GM12878 (cell line): ENCODE data around the gene IFNL2. TPM values are rescaled to one million over a fixed set of nuclear protein-coding genes. Genes with fewer than 3 reads are reported as not detected.

Experiments used
- ATAC-seq: fragments of 200-7000 bp; cut with Tn5 transposase; 3 replicates; pipeline ENCODE4 v1.9.1; 2020; ENCODE audit warnings: mild to moderate bottlenecking, moderate library complexity
- BruUV-seq: library from RNA; stranded (reverse); fragments of 400-500 nt; replicated peaks from 2 replicates; lab custom pipeline; 2021; lab: Mats Ljungman, UMichigan
- CTCF ChIA-PET: fragments of 300-600 bp; sonication (Branson Sonifier 250); formaldehyde crosslinking; extraction: SDS; loops from one replicate; lab custom pipeline; 2021; ENCODE audit warnings: inconsistent platforms; lab: Yijun Ruan, JAX
- POLR2A ChIA-PET: fragments of 350-600 bp; formaldehyde crosslinking; extraction: SDS; loops from one replicate; lab custom pipeline; 2021; ENCODE audit warnings: inconsistent platforms; lab: Charles Lee
- RAD21 ChIA-PET: fragments of 300-600 bp; sonication (Branson Sonifier 250); formaldehyde crosslinking; loops from one replicate; lab custom pipeline; 2023; ENCODE audit warnings: antibody characterized with exemption; ENCODE audit not compliant: unreplicated experiment; lab: Charles Lee
- SMC1A ChIA-PET: fragments of 300-600 bp; sonication (Branson Sonifier 250); formaldehyde crosslinking; loops from one replicate; lab custom pipeline; 2023; ENCODE audit not compliant: unreplicated experiment, uncharacterized antibody; lab: Charles Lee
- DNase-seq: peaks from one replicate; pipeline ENCODE4 v3.0.0-alpha.2; 2011; ENCODE audit warnings: low read depth, low spot score
- FAIRE-seq: peaks from 3 replicates; lab custom pipeline; 2011; peaks lifted over from hg19 to GRCh38; lab: Jason Lieb, UNC
- H2AFZ ChIP-seq: 2 replicates; pipeline ENCODE4 v1.6.0; 2011; ENCODE audit warnings: low read depth, low read length, control low read depth; ENCODE audit not compliant: control insufficient read depth
- H3K27ac ChIP-seq: 2 replicates; pipeline ENCODE4 v1.5.1; 2011; ENCODE audit warnings: control low read depth; ENCODE audit not compliant: control insufficient read depth, insufficient read depth
- H3K27me3 ChIP-seq, 2 experiments: replicated peaks in 1 of 2; 2 replicates each; pipeline versions ENCODE4 v1.6.0 to v1.6.1; 2011; ENCODE audit warnings: low read length in 1 of 2; ENCODE audit not compliant: control insufficient read depth in 2 of 2, insufficient read depth in 2 of 2
- H3K36me3 ChIP-seq, 2 experiments: 2 replicates each; pipeline ENCODE4 v1.5.1; 2011; ENCODE audit warnings: low read length in 1 of 2; ENCODE audit not compliant: control insufficient read depth in 2 of 2, insufficient read depth in 2 of 2
- H3K4me1 ChIP-seq: 2 replicates; pipeline ENCODE4 v1.6.1; 2011; ENCODE audit warnings: mild to moderate bottlenecking, low read length, moderate library complexity, mixed read lengths; ENCODE audit not compliant: control insufficient read depth, insufficient read depth
- H3K4me2 ChIP-seq: 2 replicates; pipeline ENCODE4 v1.6.0; 2011; ENCODE audit warnings: control low read depth; ENCODE audit not compliant: control insufficient read depth, insufficient read depth
- H3K4me3 ChIP-seq: fragments of 200-600 bp; sonication (generic); 2 replicates; pipeline ENCODE4 v1.5.1; 2016
- H3K79me2 ChIP-seq: 2 replicates; pipeline ENCODE4 v1.6.0; 2011; ENCODE audit warnings: low read length; ENCODE audit not compliant: control insufficient read depth, insufficient read depth
- H3K9ac ChIP-seq: 2 replicates; pipeline ENCODE4 v1.8.0; 2011; ENCODE audit warnings: low read length, control low read depth, mixed read lengths; ENCODE audit not compliant: control insufficient read depth, insufficient read depth
- H3K9me3 ChIP-seq: replicated peaks from 3 replicates; pipeline ENCODE4 v1.5.1; 2011; ENCODE audit warnings: mild to moderate bottlenecking, low read length; ENCODE audit not compliant: control insufficient read depth, insufficient read depth
- H4K20me1 ChIP-seq: 2 replicates; pipeline ENCODE4 v1.6.0; 2011; ENCODE audit not compliant: control insufficient read depth, insufficient read depth
- ATF2 ChIP-seq: IDR thresholded peaks from 2 replicates; pipeline ENCODE4 v1.6.1; 2012; ENCODE audit warnings: low read length, inconsistent platforms
- ATF7 ChIP-seq: fragments of 450-650 bp; IDR thresholded peaks from 2 replicates; pipeline ENCODE4 v1.6.1; 2016; ENCODE audit warnings: low read depth, mild to moderate bottlenecking
- CHD1 ChIP-seq: IDR thresholded peaks from 2 replicates; pipeline ENCODE4 v1.6.1; 2012; ENCODE audit warnings: low read depth, low read length, improper control_type of control experiment
- POLR2AphosphoS5 ChIP-seq: IDR thresholded peaks from 2 replicates; pipeline ENCODE4 v1.6.1; 2011; ENCODE audit warnings: mild to moderate bottlenecking, low read length, inconsistent platforms
- RAD21 ChIP-seq: IDR thresholded peaks from 2 replicates; pipeline ENCODE4 v1.6.1; 2011; ENCODE audit warnings: mild to moderate bottlenecking, low read depth, low read length, moderate library complexity; ENCODE audit not compliant: insufficient read depth
- ZBTB33 ChIP-seq: fragments of 450-650 bp; IDR thresholded peaks from 2 replicates; pipeline ENCODE4 v1.6.1; 2017; ENCODE audit warnings: mild to moderate bottlenecking
- WGBS: methylation state at CpG from one replicate; pipeline ENCODE4 v1.1.6; 2016; ENCODE audit warnings: low lambda C conversion rate; ENCODE audit not compliant: insufficient replicate concordance, insufficient coverage; ENCODE audit errors: missing lambda C conversion rate; 5-methylcytosine and 5-hydroxymethylcytosine counted together
- in situ Hi-C: fragments of 300-500 bp; cut with MboI; formaldehyde crosslinking; loops from 9 replicates; pipeline ENCODE4 v1.14.3; 2018; ENCODE audit warnings: mixed read lengths
- intact Hi-C: fragments of 100-400 bp; cut with micrococcal nuclease; formaldehyde crosslinking; loops from one replicate; pipeline ENCODE4 v1.14.2; 2022; ENCODE audit not compliant: unreplicated experiment
- polyA plus RNA-seq, 11 experiments: library from polyadenylated mRNA; depleted of rRNA in 4 of 11; unstranded in 6 of 11; stranded (reverse) in 5 of 11; fragments of >200 nt; fragmentation: Nextera tagmentation in 4 of 11; fragmentation: Illumina TruSeq in 1 of 11; extraction: Ambion mirVana in 4 of 11; extraction: Trizol in 1 of 11; gene quantifications; 1 replicate in 1 of 11; 2 replicates in 10 of 11; pipeline versions ENCODE4 v1.2.1 to v1.2.3, GENCODE V29; 2011 to 2016; ENCODE audit warnings: inconsistent platforms in 2 of 11, missing spikeins in 2 of 11, low read depth in 1 of 11
- total RNA-seq, 4 experiments: library from RNA; depleted of rRNA in 3 of 4; stranded (reverse); fragments of >200 nt in 3 of 4; fragmentation: Illumina TruSeq in 1 of 4; extraction: Trizol in 1 of 4; gene quantifications; 2 replicates each; pipeline versions ENCODE4 v1.2.1 to v1.2.3, GENCODE V29; 2013 to 2021

IFNL2 gene
- total and polyA plus RNA-seq, 10 of the 15 experiments (the other 5 are each of a cell fraction or from before 2014, with no cell fraction given) = 0.24 TPM; not detected in 9

- 11% methylated on average over 2 of the region's 2 CpGs for WGBS
- FAIRE-seq = no peak
- in situ Hi-C loops (no loop called here), intact Hi-C loops (no loop called here)
- no peak for DNase-seq
- TF ChIP-seq CHD1 = no peak
- TF ChIP-seq POLR2AphosphoS5 = no peak
- TF ChIP-seq ATF2 = no peak
- no peak for TF ChIP-seq ZBTB33
- no peak for TF ChIP-seq RAD21
- TF ChIP-seq ATF7 = peak; percentile 44; the same call in 1 of the 2 replicates
- SMC1A ChIA-PET = no interaction called here
- H3K36me3 ChIP-seq = no peaks in the 10 kb centered on the region
- H3K4me3 ChIP-seq = no peak overlapping the region
- ATAC-seq = no peak
- CTCF ChIA-PET = interaction anchor here (0.7 kb wide), 1 partner anchor 93 kb away, joined by 4 read pairs; no protein-coding TSS in a partner anchor
- H3K27ac ChIP-seq = no peak overlapping the region
- no peaks in the 10 kb centered on the region for H3K79me2 ChIP-seq
- RAD21 ChIA-PET = no interaction called here
- no peak overlapping the region for H3K9ac ChIP-seq
- H4K20me1 ChIP-seq = no peaks in the 10 kb centered on the region
- H3K27me3 ChIP-seq = no peaks in the 10 kb centered on the region
- POLR2A ChIA-PET = interaction anchor here (0.7 to 1.5 kb wide), 2 partner anchors 14 to 194 kb away, joined by 3 read pairs; no protein-coding TSS in a partner anchor
- H2AFZ ChIP-seq = no peak overlapping the region
- H3K9me3 ChIP-seq = no peaks in the 10 kb centered on the region
- BruUV-seq = no TSS peak
- H3K4me2 ChIP-seq = no peak overlapping the region
- no peaks in the 10 kb centered on the region for H3K4me1 ChIP-seq
Measured at GRCh38 chr19:39230096-39230764, 38.0 kb upstream of the IFNL2 start.
